HG03135 (cell line): ENCODE data around the gene FIGLA.
"Not testable (repeated sequence)": the region's sequence is repeated elsewhere in the genome, so short reads cannot be mapped to it uniquely, and the experiment has no call there.

Experiments
- ATAC-seq: cut with Tn5 transposase; IDR thresholded peaks from one replicate; pipeline ENCODE4 v1.9.1; 2021; ENCODE audit warnings: mild to moderate bottlenecking, moderate library complexity; ENCODE audit not compliant: unreplicated experiment

Gene FIGLA

DNA sequence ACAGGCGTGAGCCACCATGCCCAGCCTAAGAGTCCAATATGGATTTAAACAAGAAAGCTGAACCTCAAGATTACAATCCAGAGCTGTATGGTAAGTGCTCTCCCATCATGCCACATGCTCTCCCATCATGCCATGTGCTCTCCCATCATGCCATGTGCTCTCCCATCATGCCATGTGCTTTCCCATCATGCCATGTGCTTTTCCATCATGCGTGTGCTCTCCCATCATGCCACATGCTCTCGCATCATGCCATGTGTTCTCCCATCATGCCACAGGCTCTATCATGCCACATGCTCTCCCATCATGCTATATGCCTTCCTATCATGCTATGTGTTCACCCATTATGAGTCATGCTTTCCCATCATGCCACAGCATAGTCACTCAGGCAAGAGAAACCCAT is 43.2 kb downstream of the FIGLA start:
- no peak for ATAC-seq

DNA sequence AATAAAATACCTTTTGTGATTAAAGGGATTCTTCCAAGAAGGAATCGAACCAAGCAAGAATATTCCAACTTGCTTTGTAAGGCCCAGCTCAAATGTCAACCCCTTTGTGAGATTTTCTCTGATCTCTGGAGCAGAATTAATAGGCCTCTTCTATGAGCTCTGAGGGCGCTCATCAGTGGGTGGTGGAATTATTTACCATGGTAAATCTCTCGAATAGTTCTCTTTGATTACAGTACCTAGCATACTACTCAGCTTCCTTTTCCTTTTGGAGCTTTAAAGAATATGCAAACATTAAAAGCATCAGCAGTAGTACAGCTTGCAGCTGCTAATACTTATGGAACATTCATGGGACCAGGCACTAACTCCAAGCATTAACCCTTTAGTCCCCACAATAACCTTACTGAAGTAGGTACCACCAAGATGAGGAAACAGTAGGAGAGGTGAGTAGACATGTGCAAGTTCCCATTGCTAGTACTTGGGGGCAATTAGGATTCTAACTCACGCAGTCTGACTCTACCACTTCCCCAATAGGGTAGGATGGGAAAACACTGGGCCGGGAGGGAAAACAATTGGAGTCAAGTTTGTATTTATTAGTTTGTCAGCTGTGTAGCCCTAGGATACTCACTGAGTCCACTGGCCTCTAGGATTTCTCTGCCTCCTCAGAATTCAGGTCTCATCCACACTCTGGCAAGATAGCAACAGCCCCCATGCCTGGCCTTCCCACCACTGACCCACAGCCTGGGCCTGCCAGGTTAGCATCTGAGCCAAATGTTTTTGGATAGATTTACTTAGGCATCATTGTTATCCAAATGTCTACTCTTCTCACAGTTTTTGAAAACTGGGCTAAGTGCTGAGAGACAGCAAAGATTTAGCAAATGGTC is 44.1 kb downstream of the FIGLA start:
- no peak for ATAC-seq

DNA sequence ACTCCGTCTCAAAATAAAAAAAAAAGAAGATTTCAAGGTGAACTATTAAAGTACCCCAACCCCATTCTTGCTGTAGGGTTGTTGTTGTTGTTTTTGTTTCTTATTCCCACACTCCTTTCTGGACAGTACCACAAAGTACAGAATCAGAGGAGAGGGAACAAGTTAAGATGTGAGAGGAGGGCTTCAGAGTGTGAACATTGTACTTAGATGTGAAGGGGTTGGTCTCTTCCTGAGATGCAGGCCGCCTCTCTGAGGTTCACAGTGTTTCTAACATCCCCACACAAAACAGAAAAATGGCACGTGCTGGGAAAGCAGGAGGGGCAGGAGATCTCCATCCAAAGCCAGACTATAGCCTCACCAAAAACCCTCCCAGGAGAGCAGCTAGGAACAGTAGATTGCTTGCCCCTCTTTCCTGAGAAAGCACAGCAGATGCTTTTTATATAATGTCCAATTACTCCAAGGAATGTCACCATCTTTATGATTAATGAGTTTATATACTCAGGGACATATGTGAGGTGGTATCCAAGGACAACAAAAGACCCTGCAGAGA is 45.1 kb downstream of the FIGLA start:
- ATAC-seq: no peak

DNA sequence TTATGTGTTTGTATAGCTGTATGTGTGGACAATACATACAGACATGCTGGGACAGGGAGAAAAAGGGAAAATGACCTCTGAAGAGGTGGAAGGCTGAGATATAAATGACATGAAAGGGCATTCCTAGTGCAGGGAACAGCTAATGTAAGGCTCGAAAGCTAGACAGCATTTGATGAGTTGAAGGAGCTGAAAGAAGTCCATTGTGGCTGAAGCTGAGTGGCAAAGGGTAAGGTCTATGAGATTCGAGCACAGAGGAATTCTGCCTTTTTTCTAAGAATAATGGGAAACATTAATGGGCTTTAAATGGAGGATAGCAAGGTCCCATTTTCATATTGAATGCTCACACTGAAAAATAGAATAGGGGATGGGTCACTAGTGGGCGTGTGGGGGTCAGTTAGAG is 46.0 kb downstream of the FIGLA start:
- ATAC-seq: no peak

DNA sequence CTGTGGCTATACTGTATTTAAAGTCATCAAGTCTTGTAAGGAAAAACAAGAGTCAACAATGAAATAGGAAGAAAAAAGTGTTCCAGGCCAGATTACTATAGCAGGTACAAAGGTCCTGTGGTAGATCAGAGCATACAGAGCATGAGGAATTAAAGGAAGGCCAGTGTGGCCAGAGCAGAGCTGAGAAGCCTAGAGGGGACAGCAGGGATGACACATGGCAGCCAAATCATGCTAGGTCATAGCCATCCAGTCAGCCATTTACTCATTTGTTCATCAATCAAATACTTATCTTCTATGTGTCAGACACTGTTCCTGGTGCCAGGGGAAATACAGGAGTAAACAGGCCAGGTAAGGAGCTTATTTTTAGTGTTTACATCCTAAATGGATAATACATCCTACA is 46.8 kb downstream of the FIGLA start:
- ATAC-seq: no peak

DNA sequence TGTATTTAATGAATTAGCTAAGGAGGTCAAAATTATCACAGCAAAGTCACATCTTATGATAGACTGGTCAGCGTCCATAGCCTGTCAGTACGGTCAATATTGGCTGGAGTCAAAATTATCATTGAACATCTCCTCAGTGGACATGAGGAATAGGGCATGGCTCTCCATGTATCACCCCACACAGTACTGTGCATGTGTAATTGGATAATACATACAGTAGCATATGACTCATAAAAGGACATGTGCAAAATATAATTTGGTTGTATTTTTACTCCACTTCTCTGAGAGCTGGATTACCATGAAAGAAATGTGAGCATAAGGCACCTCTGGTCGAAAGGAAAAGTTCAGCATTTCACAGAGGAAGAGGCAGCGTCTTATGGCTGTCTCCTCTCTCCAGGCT is 47.4 kb downstream of the FIGLA start:
- ATAC-seq: no peak

DNA sequence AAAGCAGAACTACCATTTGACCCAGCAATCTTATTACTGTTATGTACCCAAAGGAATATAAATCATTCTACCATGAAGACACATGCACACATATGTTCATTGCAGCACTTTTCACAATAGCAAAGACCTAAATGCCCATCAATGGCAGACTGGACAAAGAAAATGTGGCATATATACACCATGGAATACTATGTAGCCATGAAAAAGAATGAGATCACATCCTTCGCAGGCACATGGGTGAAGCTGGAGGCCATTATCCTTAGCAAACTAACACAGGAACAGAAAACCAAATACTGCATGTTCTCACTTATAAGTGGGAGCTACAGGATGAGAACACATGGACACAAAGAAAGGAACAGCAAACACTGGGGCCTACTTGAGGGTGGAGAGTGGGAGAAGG is 51.0 kb downstream of the FIGLA start:
- ATAC-seq: not testable (repeated sequence)

DNA sequence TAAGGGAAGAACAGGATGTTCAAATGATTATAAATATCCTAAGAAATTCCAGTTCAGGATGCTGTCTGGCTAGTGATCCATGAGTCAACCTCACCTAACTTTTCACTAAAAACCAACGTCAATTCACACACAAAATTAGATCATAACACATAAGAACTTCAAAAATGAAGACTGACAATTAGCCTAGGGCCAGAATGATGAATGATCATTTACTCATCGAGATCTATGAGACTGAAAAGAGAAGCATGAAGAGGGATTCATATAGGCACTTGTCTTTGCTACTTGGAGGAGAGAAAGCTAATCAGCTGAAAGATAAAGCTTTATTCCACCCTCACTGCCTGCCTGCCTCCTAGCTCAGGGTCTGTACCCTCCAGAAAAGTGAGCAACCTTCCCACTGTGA is 52.3 kb downstream of the FIGLA start:
- no peak for ATAC-seq

DNA sequence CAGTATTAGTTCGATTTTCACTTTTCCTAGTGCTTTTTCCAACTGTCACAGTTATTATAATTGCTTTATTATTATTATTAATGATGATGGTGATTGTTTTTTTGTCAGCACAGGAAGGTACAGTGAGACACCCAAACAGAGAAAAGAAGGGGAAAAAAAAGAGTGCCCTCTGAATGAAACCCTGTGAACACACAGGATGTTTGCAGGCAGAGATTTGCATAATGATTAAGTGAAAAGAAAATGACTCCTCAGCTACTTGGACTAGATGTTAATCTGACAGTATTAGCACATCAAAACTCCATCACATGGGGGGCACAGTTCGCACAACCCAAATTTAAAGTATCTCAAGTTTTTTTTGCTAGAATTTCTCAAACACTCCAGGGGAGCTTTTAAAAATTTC is 55.4 kb downstream of the FIGLA start:
- no peak for ATAC-seq

DNA sequence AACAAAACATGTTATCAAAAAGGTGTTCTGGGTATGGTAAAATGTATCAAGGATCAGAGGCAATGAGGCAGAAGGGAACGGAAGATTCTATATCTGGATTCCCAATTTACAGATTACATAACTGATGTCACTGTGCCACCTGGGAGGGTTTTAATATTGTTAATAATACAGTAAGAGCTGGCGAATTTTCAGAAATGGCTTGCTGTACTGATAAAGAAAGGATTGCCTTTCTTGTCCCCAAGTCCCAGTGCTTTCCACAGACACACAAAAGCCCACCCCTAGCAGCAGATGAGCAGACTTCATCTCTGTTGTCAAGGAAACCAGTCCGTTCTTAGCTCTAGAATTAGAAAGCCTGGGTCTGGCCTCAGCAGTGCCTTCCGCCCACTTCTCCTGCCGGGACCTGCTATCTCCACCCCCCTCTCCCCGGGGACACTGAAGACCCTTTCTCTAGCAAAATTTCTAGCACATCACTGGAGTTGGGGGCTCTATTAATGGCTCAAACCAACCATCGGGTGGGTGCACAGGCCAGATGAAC is 56.7 kb downstream of the FIGLA start:
- ATAC-seq: no peak

DNA sequence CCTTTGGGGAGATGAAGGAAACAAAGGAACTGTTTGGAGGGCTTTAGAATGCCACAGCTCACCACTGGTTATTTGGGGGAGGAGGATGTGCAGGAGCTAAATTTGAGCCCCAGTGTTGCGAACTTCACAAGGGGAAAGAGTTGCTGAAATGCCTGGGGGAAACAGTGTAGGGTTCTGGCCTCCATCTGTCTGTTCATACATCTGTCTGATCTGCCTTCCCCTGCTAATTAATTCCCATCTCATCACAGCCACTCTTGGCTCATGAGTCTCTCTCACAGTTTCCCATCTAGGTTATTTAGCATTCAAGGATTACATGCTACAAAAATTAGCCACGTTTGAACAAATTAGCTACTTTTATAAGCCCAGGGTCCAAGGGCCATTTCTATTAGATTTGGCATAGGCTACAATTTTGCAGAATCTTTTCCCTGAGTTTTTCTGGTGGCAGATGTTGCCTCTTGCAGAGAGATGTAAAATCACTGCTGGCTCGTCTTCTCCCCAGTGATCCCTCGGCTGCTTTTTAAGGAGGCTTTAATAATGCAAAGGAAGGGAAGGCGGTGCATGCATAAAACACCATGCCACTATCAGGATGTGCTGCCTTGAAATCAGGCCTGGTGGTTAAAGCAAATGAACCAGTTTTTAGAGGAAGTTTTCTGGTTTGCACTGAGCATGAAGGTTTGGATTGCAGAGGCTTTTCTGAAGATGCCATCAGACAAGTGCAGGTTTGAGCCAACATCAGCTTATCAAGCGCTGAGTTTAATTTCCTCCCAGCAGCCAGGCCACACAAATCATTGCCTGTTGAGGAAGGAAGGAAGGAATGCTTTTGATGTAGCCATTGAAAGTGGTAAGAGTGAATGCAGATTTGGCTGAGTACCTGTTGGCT is 57.4 kb downstream of the FIGLA start:
- ATAC-seq: no peak

DNA sequence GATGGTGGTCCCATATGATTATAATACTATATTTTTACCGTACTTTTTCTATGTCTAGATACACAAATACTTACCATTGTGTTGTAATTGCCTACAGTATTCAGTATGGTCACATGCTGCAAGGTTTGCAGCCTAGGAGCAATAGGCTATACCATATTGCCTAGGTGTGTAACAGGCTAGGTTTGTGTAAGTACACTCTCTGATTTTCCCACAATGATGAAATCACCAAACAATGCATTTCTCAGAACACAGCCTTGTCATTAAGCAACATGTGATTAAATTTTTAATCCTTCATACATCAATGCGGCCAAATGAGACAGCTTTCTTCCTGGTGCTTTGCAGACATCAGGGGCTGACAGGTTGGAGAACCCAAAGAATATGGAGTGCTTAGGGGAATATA is 59.7 kb downstream of the FIGLA start:
- ATAC-seq: no peak

DNA sequence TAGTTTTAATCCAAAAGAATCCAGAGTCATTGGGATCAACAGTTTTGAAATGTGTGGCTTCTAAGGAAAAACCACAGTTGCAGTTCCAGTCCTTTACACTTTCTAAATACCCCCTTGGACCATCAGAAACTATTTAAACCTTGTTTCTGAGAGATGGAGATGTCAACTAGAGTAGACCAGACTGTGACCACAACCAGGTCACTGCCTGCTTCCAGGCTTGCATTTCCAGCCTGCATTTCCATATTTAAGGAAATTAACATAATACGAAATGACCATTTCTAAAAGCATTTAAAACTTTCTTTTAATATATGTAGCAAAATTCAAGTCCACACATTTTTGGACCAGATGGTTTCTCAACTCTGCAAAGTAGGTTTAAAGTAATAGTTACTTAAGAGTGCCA is 60.8 kb downstream of the FIGLA start:
- no peak for ATAC-seq

DNA sequence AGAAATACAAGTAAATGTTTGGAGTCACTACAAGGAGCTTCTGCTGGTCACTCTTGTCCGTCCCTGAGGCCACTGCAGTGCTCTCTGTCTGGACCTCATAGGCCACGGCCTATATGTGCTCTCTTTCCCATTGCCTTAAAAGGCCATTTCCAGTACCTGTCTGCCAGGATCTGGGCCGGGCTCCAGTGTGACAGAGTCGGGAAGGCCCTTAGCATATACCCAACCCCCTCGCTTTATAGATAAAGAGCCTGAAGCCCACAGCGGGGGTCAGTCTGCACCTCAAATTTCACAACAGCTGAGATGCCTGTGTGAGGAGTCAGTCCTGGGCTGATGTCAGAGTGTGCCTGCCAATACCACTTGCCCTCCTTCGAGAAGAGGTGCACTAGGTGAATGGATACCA is 62.3 kb downstream of the FIGLA start:
- no peak for ATAC-seq
